Measurements from ENCODE around the gene ID2.

The ID2 gene

GRCh38 chr2:8681786-8682692 lies at the start of gene ID2:
Gene ID2 (plus strand): TSS chr2:8682056. CDS start chr2:8682166, 110 bp downstream.
- H3K27ac ChIP-seq: peak within 1 kb of the TSS; percentile 42; the same call in 1 of the 2 replicates
- DNase-seq (ENCODE audit: low spot score): peak; percentile 99
- POLR2A ChIA-PET (ENCODE audit: low non-redundant PET): interaction anchor here (0.6 to 0.7 kb wide), 2 partner anchors 516 to 599 kb away, joined by 3 to 5 read pairs; no protein-coding TSS in a partner anchor
- no peak for TF ChIP-seq CTCF (conservative IDR thresholded peaks at IDR 0.05; ENCODE audit: low read depth)
- CTCF ChIA-PET: interaction anchor here (0.9 kb wide), 1 partner anchor 142 kb away, joined by 3 read pairs; no protein-coding TSS in a partner anchor

- CTCF ChIA-PET: interaction anchor here (0.7 kb wide), 1 partner anchor 1654 kb away, joined by 3 read pairs; no protein-coding TSS in a partner anchor
- DNase-seq (ENCODE audit: low spot score): no peak
- H3K27ac ChIP-seq: no peak overlapping the region
These were observed 49.1 kb upstream of the ID2 start for GRCh38 chr2:8632755-8633154.

GRCh38 chr2:8633186-8633734 lies 48.6 kb upstream of the ID2 start:
- no peak for TF ChIP-seq CTCF (conservative IDR thresholded peaks at IDR 0.05; ENCODE audit: low read depth)
- POLR2A ChIA-PET (ENCODE audit: low non-redundant PET): no interaction called here
- no peak for DNase-seq (ENCODE audit: low spot score)
- no peak overlapping the region for H3K27ac ChIP-seq
- CTCF ChIA-PET: no interaction called here

More at GRCh38 chr2:8632755-8633154, 49.1 kb upstream of the ID2 start:
- TF ChIP-seq CTCF (conservative IDR thresholded peaks at IDR 0.05; ENCODE audit: low read depth): no peak
- POLR2A ChIA-PET (ENCODE audit: low non-redundant PET): no interaction called here

GRCh38 chr2:8633735-8634313 lies 48.0 kb upstream of the ID2 start:
- ChIA-PET CTCF (no interaction called here), POLR2A (ENCODE audit: low non-redundant PET) (no interaction called here)
- no peak for DNase-seq (ENCODE audit: low spot score)

GRCh38 chr2:8634466-8635172 lies 47.2 kb upstream of the ID2 start:
- no peak overlapping the region for H3K27ac ChIP-seq
- ChIA-PET POLR2A (ENCODE audit: low non-redundant PET) (no interaction called here), CTCF (no interaction called here)

More at GRCh38 chr2:8633735-8634313, 48.0 kb upstream of the ID2 start:
- no peak for TF ChIP-seq CTCF (conservative IDR thresholded peaks at IDR 0.05; ENCODE audit: low read depth)
- H3K27ac ChIP-seq: no peak overlapping the region

More at GRCh38 chr2:8634466-8635172, 47.2 kb upstream of the ID2 start:
- no peak for DNase-seq (ENCODE audit: low spot score)
- TF ChIP-seq CTCF (conservative IDR thresholded peaks at IDR 0.05; ENCODE audit: low read depth): no peak

Data from RWPE1 (cell line).